PC-3 (cell line): ENCODE data around the gene AVP. TPM values are rescaled to one million over a fixed set of nuclear protein-coding genes. Genes with fewer than 3 reads are reported as not detected.
"Not testable (repeated sequence)": the region's sequence is repeated elsewhere in the genome, so short reads cannot be mapped to it uniquely, and the experiment has no call there.

Experiments
- ATAC-seq: fragments of 200-7000 bp; cut with Tn5 transposase; 2 replicates; pipeline ENCODE4 v1.9.1; 2020; ENCODE audit warnings: mild to moderate bottlenecking, moderate library complexity
- BruUV-seq: library from RNA; stranded (reverse); fragments of 400-500 nt; replicated peaks from 2 replicates; lab custom pipeline; 2021; lab: Mats Ljungman, UMichigan
- CTCF ChIA-PET: fragments of 300-600 bp; sonication (Branson Sonifier 250); formaldehyde crosslinking; loops from one replicate; lab custom pipeline; 2022; ENCODE audit warnings: antibody characterized with exemption; lab: Charles Lee
- POLR2A ChIA-PET: fragments of 300-600 bp; sonication (Branson Sonifier 250); formaldehyde crosslinking; loops from one replicate; lab custom pipeline; 2022; ENCODE audit warnings: antibody characterized with exemption; ENCODE audit not compliant: unreplicated experiment; lab: Charles Lee
- DNase-seq: peaks from one replicate; pipeline ENCODE4 v3.0.0-alpha.2; 2015
- H2AFZ ChIP-seq: fragments of 300-600 bp; sonication (generic); 2 replicates; pipeline ENCODE4 v1.6.0; 2016; ENCODE audit warnings: antibody characterized with exemption, low read length
- H3F3A ChIP-seq: fragments of 300-600 bp; sonication (generic); one replicate; pipeline ENCODE4 v1.6.0; 2017; ENCODE audit warnings: antibody characterized with exemption, low read length, control low read depth, mild to moderate bottlenecking; ENCODE audit not compliant: unreplicated experiment
- H3K27ac ChIP-seq: fragments of 300-600 bp; sonication (generic); 2 replicates; pipeline ENCODE4 v1.5.1; 2016; ENCODE audit warnings: mild to moderate bottlenecking, low read length
- H3K27me3 ChIP-seq: fragments of 300-600 bp; sonication (generic); 2 replicates; pipeline ENCODE4 v1.6.1; 2016; ENCODE audit warnings: low read length, mixed read lengths
- H3K36me3 ChIP-seq: fragments of 300-600 bp; sonication (generic); 2 replicates; pipeline ENCODE4 v1.6.1; 2016; ENCODE audit warnings: low read depth, mixed run types, low read length, mixed read lengths
- H3K4me1 ChIP-seq: fragments of 300-600 bp; sonication (generic); 2 replicates; pipeline ENCODE4 v1.5.1; 2016; ENCODE audit warnings: low read length; ENCODE audit not compliant: insufficient read depth
- H3K4me2 ChIP-seq: fragments of 300-600 bp; sonication (generic); 2 replicates; pipeline ENCODE4 v1.6.0; 2016; ENCODE audit warnings: low read length
- H3K4me3 ChIP-seq: fragments of 300-600 bp; sonication (generic); 2 replicates; pipeline ENCODE4 v1.5.1; 2016; ENCODE audit warnings: mild to moderate bottlenecking, low read length, mixed read lengths
- H3K79me2 ChIP-seq: fragments of 300-600 bp; sonication (generic); 2 replicates; pipeline ENCODE4 v1.6.1; 2017; ENCODE audit warnings: low read length, mixed read lengths
- H3K9ac ChIP-seq: fragments of 300-600 bp; sonication (generic); 2 replicates; pipeline ENCODE4 v1.6.0; 2016; ENCODE audit warnings: mild to moderate bottlenecking, low read length
- H3K9me2 ChIP-seq: fragments of 300-600 bp; sonication (generic); replicated peaks from 2 replicates; pipeline ENCODE4 v1.6.1; 2016; ENCODE audit warnings: mixed run types, low read length, mixed read lengths
- H3K9me3 ChIP-seq: fragments of 300-600 bp; sonication (generic); 2 replicates; pipeline ENCODE4 v1.6.1; 2016; ENCODE audit warnings: low read length, mixed read lengths
- H4K20me1 ChIP-seq: fragments of 300-600 bp; sonication (generic); 2 replicates; pipeline ENCODE4 v1.6.1; 2016; ENCODE audit warnings: low read length, mixed read lengths
- EZH2 ChIP-seq: fragments of 300-600 bp; sonication (generic); IDR thresholded peaks from one replicate; pipeline ENCODE4 v1.6.1; 2017; ENCODE audit warnings: antibody characterized with exemption, mild to moderate bottlenecking, low read length; ENCODE audit not compliant: unreplicated experiment
- EZH2phosphoT487 ChIP-seq: fragments of 300-600 bp; sonication (generic); IDR thresholded peaks from 2 replicates; pipeline ENCODE4 v1.6.1; 2018; ENCODE audit warnings: mild to moderate bottlenecking, antibody characterized with exemption, low read length, borderline replicate concordance
- intact Hi-C: fragments of 100-400 bp; cut with micrococcal nuclease; formaldehyde crosslinking; loops from 2 replicates; pipeline ENCODE4 v1.9.0; 2023
- total RNA-seq: library from RNA; depleted of rRNA; stranded (reverse); fragments of >200 nt; gene quantifications from 2 replicates; pipeline ENCODE4 v1.2.3, GENCODE V29; 2014
- TF ChIP-seq, protein P1 (sequence below): fragments of 300-600 bp; sonication (generic); conservative IDR thresholded peaks from 2 replicates; pipeline ENCODE4 v1.5.1; 2017; ENCODE audit warnings: antibody characterized with exemption, low read depth, mild to moderate bottlenecking, low read length

Gene AVP
- total RNA-seq, 1 experiment from 2014 or later: not detected

DNA sequence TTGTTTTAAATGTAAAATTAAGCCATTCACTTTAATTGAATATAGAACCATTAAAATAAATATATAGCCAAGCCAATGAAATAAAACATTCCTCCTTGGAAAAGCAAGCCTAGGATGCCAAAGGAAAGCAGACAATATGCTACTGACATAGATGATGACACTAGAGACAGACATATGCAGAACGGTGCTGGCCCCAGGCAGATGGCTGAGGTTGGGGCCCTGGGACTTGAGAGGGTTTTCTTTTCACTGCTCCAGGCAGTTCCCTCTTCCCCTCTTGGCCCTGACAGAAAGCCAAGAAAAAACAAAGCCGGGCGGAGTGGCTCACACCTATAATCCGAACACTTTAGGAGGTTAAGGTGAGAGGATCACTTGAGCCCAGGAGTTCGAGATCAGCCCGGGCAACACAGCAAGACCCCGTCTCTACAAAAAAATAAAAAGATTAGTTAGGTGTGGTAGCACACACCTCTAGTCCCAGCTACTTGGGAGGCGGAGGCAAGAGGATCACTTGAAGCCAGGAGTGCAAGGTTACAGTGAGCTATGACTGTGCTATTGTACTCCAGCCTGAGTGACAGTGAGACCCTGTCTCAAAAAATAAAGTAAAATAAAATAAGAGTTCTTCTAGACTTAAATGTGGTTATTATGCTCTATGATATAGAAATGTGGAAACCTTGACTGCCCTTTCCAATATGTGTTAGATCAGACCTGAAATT lies 43.9 kb upstream of the AVP start:
- POLR2A ChIA-PET: no interaction called here
- intact Hi-C loops: no loop called here

DNA sequence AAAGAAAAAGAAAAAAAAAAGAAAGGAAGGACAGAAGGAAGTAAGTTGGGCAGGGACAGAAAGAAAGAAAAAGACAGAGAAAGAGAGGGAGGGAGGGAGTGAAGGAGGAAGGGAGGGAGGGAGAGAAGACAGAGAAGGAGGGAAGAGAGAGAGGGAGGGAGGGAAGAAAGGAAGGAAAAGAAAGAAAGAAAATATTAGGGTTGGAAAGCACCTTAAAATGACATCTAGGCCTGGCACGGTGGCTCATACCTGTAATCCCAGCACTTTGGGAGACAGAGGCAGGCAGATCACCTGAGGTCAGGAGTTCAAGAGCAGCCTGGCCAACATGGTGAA lies 42.0 kb upstream of the AVP start:
- no peaks in the 10 kb centered on the region for H3K79me2 ChIP-seq
- ChIA-PET POLR2A (no interaction called here), CTCF (no interaction called here)
- intact Hi-C loops: no loop called here
- no peak overlapping the region for H3K4me3 ChIP-seq
- no peaks in the 10 kb centered on the region for H3F3A ChIP-seq
- peaks cover 7% of the 10 kb centered on the region; the same call in 1 of the 2 replicates for H3K36me3 ChIP-seq
- no peaks in the 10 kb centered on the region for H4K20me1 ChIP-seq
- H3K4me1 ChIP-seq: peaks cover 13% of the 10 kb centered on the region
- no peak overlapping the region for H3K9ac ChIP-seq
- no peaks in the 10 kb centered on the region for H3K27me3 ChIP-seq
- H3K27ac ChIP-seq: no peak overlapping the region
- TF ChIP-seq EZH2phosphoT487 (no peak), EZH2 (no peak)
- TF ChIP-seq, protein P1, sequence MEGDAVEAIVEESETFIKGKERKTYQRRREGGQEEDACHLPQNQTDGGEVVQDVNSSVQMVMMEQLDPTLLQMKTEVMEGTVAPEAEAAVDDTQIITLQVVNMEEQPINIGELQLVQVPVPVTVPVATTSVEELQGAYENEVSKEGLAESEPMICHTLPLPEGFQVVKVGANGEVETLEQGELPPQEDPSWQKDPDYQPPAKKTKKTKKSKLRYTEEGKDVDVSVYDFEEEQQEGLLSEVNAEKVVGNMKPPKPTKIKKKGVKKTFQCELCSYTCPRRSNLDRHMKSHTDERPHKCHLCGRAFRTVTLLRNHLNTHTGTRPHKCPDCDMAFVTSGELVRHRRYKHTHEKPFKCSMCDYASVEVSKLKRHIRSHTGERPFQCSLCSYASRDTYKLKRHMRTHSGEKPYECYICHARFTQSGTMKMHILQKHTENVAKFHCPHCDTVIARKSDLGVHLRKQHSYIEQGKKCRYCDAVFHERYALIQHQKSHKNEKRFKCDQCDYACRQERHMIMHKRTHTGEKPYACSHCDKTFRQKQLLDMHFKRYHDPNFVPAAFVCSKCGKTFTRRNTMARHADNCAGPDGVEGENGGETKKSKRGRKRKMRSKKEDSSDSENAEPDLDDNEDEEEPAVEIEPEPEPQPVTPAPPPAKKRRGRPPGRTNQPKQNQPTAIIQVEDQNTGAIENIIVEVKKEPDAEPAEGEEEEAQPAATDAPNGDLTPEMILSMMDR: no peak
- no peak for DNase-seq
- no peaks in the 10 kb centered on the region for H3K9me2 ChIP-seq
- no TSS peak for BruUV-seq
- H3K4me2 ChIP-seq: no peak overlapping the region
- no peaks in the 10 kb centered on the region for H3K9me3 ChIP-seq
- H2AFZ ChIP-seq: no peak overlapping the region
- ATAC-seq: no peak

More for the DNA sequence above, 43.9 kb upstream of the AVP start:
- CTCF ChIA-PET: no interaction called here
- Histone ChIP-seq H4K20me1 (no peaks in the 10 kb centered on the region), H3K36me3 (no peaks in the 10 kb centered on the region), H2AFZ (no peak overlapping the region), H3K4me3 (no peak overlapping the region), H3K27ac (no peak overlapping the region), H3K79me2 (no peaks in the 10 kb centered on the region), H3F3A (no peaks in the 10 kb centered on the region), H3K4me1 (peaks cover 4% of the 10 kb centered on the region), H3K4me2 (no peak overlapping the region), H3K9me3 (no peaks in the 10 kb centered on the region), H3K27me3 (no peaks in the 10 kb centered on the region), H3K9me2 (no peaks in the 10 kb centered on the region), H3K9ac (no peak overlapping the region)
- TF ChIP-seq EZH2phosphoT487 (no peak), EZH2 (no peak)
- TF ChIP-seq, protein P1: no peak
- DNase-seq (no peak), ATAC-seq (no peak)
- BruUV-seq: no TSS peak

DNA sequence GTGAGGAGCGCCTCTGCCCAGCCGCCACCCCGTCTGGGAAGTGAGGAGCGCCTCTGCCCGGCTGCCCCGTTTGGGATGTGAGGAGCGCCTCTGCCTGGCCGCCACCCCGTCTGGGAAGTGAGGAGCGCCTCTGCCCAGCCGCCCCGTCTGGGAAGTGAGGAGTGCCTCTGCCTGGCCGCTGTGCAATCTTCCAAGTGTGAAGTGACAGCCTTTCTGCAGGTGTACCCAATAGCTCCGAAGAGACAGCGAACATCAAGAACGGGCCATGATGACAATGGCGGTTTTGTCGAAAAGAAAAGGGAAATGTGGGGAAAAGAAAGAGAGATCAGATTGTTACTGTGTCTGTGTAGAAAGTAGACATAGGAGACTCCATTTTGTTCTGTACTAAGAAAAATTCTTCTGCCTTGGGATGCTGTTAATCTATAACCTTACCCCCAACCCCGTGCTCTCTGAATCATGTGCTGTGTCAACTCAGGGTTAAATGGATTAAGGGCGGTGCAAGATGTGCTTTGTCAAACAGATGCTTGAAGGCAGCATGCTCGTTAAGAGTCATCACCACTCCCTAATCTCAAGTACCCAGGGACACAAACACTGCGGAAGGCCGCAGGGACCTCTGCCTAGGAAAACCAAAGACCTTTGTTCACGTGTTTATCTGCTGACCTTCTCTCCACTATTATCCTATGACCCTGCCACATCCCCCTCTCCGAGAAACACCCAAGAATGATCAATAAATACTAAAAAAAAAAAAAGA lies 41.4 kb upstream of the AVP start:
- DNase-seq, POLR2A ChIA-PET, H3K9me3 ChIP-seq, H4K20me1 ChIP-seq, H3K4me2 ChIP-seq, H3K4me3 ChIP-seq, intact Hi-C loops, H3F3A ChIP-seq, H3K79me2 ChIP-seq, CTCF ChIA-PET, H3K27me3 ChIP-seq, H3K27ac ChIP-seq, BruUV-seq, H3K9ac ChIP-seq, ATAC-seq, H3K36me3 ChIP-seq, H2AFZ ChIP-seq, H3K9me2 ChIP-seq: not testable (repeated sequence)
- peaks cover 13% of the 10 kb centered on the region for H3K4me1 ChIP-seq

DNA sequence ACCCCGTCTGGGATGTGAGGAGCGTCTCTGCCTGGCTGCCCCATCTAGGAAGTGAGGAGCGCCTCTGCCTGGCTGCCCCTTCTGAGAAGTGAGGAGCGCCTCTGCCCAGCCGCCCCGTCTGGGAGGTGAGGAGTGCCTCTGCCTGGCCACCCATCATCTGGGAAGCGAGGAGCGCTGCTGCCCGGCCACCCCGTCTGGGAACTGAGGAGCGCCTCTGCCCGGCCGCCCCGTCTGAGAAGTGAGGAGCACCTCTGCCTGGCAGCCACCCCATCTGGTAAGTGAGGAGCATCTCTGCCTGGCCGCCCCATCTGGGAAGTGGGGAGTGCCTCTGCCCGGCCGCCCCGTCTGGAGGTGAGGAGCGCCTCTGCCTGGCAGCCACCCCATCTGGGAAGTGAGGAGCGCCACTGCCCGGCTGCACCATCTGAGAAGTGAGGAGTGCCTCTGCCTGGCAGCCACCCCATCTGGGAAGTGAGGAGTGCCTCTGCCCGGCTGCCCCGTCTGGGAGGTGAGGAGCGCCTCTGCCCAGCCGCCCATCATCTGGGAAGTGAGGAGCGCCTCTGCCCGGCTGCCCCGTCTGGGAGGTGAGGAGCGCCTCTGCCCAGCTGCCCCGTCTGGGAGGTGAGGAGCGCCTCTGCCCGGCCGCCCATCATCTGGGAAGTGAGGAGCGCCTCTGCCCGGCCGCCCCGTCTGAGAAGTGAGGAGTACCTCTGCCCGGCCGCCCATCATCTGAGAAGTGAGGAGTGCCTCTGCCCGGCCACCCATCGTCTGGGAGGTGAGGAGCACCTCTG lies 40.4 kb upstream of the AVP start:
- ATAC-seq: not testable (repeated sequence)

More for the DNA sequence above, 40.4 kb upstream of the AVP start:
- H3K4me2 ChIP-seq, H4K20me1 ChIP-seq, H3K27me3 ChIP-seq, H2AFZ ChIP-seq, CTCF ChIA-PET, H3K27ac ChIP-seq, POLR2A ChIA-PET, H3K4me3 ChIP-seq, BruUV-seq, H3K9me3 ChIP-seq, H3K36me3 ChIP-seq, H3K9ac ChIP-seq, H3K79me2 ChIP-seq, intact Hi-C loops, H3K9me2 ChIP-seq, H3F3A ChIP-seq, DNase-seq: not testable (repeated sequence)
- peaks cover 13% of the 10 kb centered on the region for H3K4me1 ChIP-seq
